Skeletal muscle tissue (tissue), 4 donors: ENCODE data around the gene DHX34. TPM values are rescaled to one million over a fixed set of nuclear protein-coding genes. Genes with fewer than 3 reads are reported as not detected.
"Not testable (repeated sequence)": the region's sequence is repeated elsewhere in the genome, so short reads cannot be mapped to it uniquely, and the experiment has no call there.

ENCODE experiments used
- H3K27ac ChIP-seq: one replicate; pipeline ENCODE4 v1.7.0; 2013; ENCODE audit warnings: mild to moderate bottlenecking, low read depth, low read length, inconsistent platforms
- H3K27me3 ChIP-seq, 3 donors: one replicate each; pipeline ENCODE4 v1.7.0; 2013; ENCODE audit warnings: low read length in 3 of 3; ENCODE audit not compliant: control insufficient read depth in 3 of 3, insufficient read depth in 3 of 3
- H3K36me3 ChIP-seq, 3 donors: one replicate each; pipeline ENCODE4 v1.7.0; 2013; ENCODE audit warnings: low read length in 3 of 3; ENCODE audit not compliant: control insufficient read depth in 3 of 3, insufficient read depth in 3 of 3
- H3K4me1 ChIP-seq, 3 donors: one replicate each; pipeline ENCODE4 v1.7.0; 2013; ENCODE audit warnings: low read length in 3 of 3, mild to moderate bottlenecking in 3 of 3; ENCODE audit not compliant: control insufficient read depth in 3 of 3, insufficient read depth in 3 of 3
- H3K4me3 ChIP-seq, 3 donors: one replicate each; pipeline ENCODE4 v1.7.0; 2013; ENCODE audit warnings: low read length in 3 of 3
- H3K9ac ChIP-seq, 3 donors: one replicate each; pipeline ENCODE4 v1.7.0; 2013; ENCODE audit warnings: low read length in 3 of 3, mild to moderate bottlenecking in 3 of 3, moderate library complexity in 2 of 3, low read depth in 1 of 3
- H3K9me3 ChIP-seq, 3 donors: one replicate each; pipeline ENCODE4 v1.7.0; 2013; ENCODE audit warnings: low read length in 3 of 3; ENCODE audit not compliant: control insufficient read depth in 3 of 3
- total RNA-seq: library from RNA; depleted of rRNA; stranded (reverse); fragments of >200 nt; gene quantifications from one replicate; pipeline ENCODE4 v1.2.3, GENCODE V29; 2014
- donor health status: Osteomylitis.

The DHX34 gene
- 7.8 TPM for total RNA-seq

GRCh38 chr19:47348819-47349795 lies at the start of gene DHX34:
DHX34 (plus strand) TSS chr19:47349315; CDS start chr19:47353031, 3,716 bp downstream.
- peak within 1 kb of the TSS; percentile 42 for H3K27ac ChIP-seq
- peak within 1 kb of the TSS; percentile 64 to 81 (median 79) for H3K9ac ChIP-seq
- no peaks in the 10 kb centered on the region for H3K27me3 ChIP-seq
- H3K36me3 ChIP-seq, result peaks cover 13 to 16% (median 15%) of the 10 kb centered on the region in 3 donors
- H3K4me1 ChIP-seq, result peaks cover 12 to 15% (median 14%) of the 10 kb centered on the region in 3 donors
- H3K4me3 ChIP-seq, result peak within 1 kb of the TSS; percentile 87 to 95 (median 91)
- no peaks in the 10 kb centered on the region for H3K9me3 ChIP-seq

- H3K27ac ChIP-seq, H3K27me3 ChIP-seq, H3K9ac ChIP-seq, H3K36me3 ChIP-seq, H3K9me3 ChIP-seq, H3K4me1 ChIP-seq, H3K4me3 ChIP-seq: not testable (repeated sequence)
These were observed 48.2 kb upstream of the DHX34 start for GRCh38 chr19:47300867-47301266.

GRCh38 chr19:47302249-47302648 lies 46.9 kb upstream of the DHX34 start:
- Histone ChIP-seq H3K27me3 (no peaks in the 10 kb centered on the region), H3K9ac (no peak overlapping the region), H3K4me3 (no peak overlapping the region), H3K4me1 (peaks cover 0 to 3% (median 3%) of the 10 kb centered on the region in 3 donors), H3K9me3 (no peaks in the 10 kb centered on the region), H3K27ac (no peak overlapping the region), H3K36me3 (no peaks in the 10 kb centered on the region)

- Histone ChIP-seq H3K9ac (no peak overlapping the region), H3K27me3 (no peaks in the 10 kb centered on the region), H3K27ac (no peak overlapping the region)
These were observed 45.1 kb upstream of the DHX34 start for GRCh38 chr19:47303966-47304365.

GRCh38 chr19:47305309-47305751 lies 43.8 kb upstream of the DHX34 start:
- Histone ChIP-seq H3K36me3 (no peaks in the 10 kb centered on the region), H3K4me1 (peaks cover 0 to 3% (median 3%) of the 10 kb centered on the region in 3 donors), H3K27me3 (peaks cover 0 to 8% (median 0%) of the 10 kb centered on the region in 3 donors), H3K27ac (no peak overlapping the region), H3K9me3 (no peaks in the 10 kb centered on the region), H3K4me3 (peak overlapping the region in 2 of 3 donors; percentile 40 to 49), H3K9ac (peak overlapping the region in 2 of 3 donors; percentile 22 to 41)

More at GRCh38 chr19:47303966-47304365, 45.1 kb upstream of the DHX34 start:
- no peaks in the 10 kb centered on the region for H3K9me3 ChIP-seq
- H3K4me1 ChIP-seq, result peaks cover 0 to 3% (median 3%) of the 10 kb centered on the region in 3 donors
- no peak overlapping the region for H3K4me3 ChIP-seq
- H3K36me3 ChIP-seq, result no peaks in the 10 kb centered on the region

GRCh38 chr19:47306303-47306702 lies 42.8 kb upstream of the DHX34 start:
- Histone ChIP-seq H3K9ac (no peak overlapping the region), H3K4me3 (no peak overlapping the region), H3K36me3 (no peaks in the 10 kb centered on the region), H3K4me1 (peaks cover 0 to 3% (median 3%) of the 10 kb centered on the region in 3 donors), H3K27me3 (peaks cover 3 to 17% (median 4%) of the 10 kb centered on the region in 3 donors), H3K9me3 (no peaks in the 10 kb centered on the region), H3K27ac (no peak overlapping the region)

- Histone ChIP-seq H3K27me3 (peaks cover 3 to 28% (median 4%) of the 10 kb centered on the region in 3 donors), H3K4me1 (peaks cover 0 to 3% (median 3%) of the 10 kb centered on the region in 3 donors), H3K9me3 (no peaks in the 10 kb centered on the region), H3K27ac (no peak overlapping the region), H3K9ac (no peak overlapping the region), H3K4me3 (no peak overlapping the region), H3K36me3 (no peaks in the 10 kb centered on the region)
These were observed 40.1 kb upstream of the DHX34 start for GRCh38 chr19:47309038-47309437.

GRCh38 chr19:47309608-47310007 lies 39.5 kb upstream of the DHX34 start, which contains the start of gene C5AR1:
C5AR1 (plus strand) TSS chr19:47309861; CDS start chr19:47309896, 35 bp downstream.
- Histone ChIP-seq H3K36me3 (no peaks in the 10 kb centered on the region), H3K4me3 (peak within 1 kb of the TSS in 2 of 3 donors; percentile 2 to 5), H3K4me1 (peaks cover 0 to 3% (median 3%) of the 10 kb centered on the region in 3 donors), H3K9ac (peak within 1 kb of the TSS in 1 of 3 donors; percentile 23), H3K9me3 (no peaks in the 10 kb centered on the region), H3K27ac (no peak within 1 kb of the TSS), H3K27me3 (peaks cover 3 to 28% (median 4%) of the 10 kb centered on the region in 3 donors)

- Histone ChIP-seq H3K9ac (no peak overlapping the region), H3K27me3 (peaks cover 5 to 34% (median 9%) of the 10 kb centered on the region in 3 donors), H3K27ac (no peak overlapping the region), H3K36me3 (no peaks in the 10 kb centered on the region), H3K9me3 (no peaks in the 10 kb centered on the region), H3K4me1 (peaks cover 0 to 2% (median 2%) of the 10 kb centered on the region in 3 donors), H3K4me3 (peak overlapping the region in 1 of 3 donors; percentile 2)
These were observed 38.8 kb upstream of the DHX34 start for GRCh38 chr19:47310323-47310722.

- peak overlapping the region in 1 of 3 donors; percentile 23 for H3K9ac ChIP-seq
- H3K27ac ChIP-seq, result no peak overlapping the region
- no peaks in the 10 kb centered on the region for H3K36me3 ChIP-seq
- H3K27me3 ChIP-seq, result peaks cover 7 to 35% (median 9%) of the 10 kb centered on the region in 3 donors
- H3K4me1 ChIP-seq, result no peaks in the 10 kb centered on the region
- H3K9me3 ChIP-seq, result no peaks in the 10 kb centered on the region
- peak overlapping the region in 1 of 3 donors; percentile 2 for H3K4me3 ChIP-seq
These were observed 38.3 kb upstream of the DHX34 start for GRCh38 chr19:47310819-47311218.
